GM12865 (cell line): ENCODE data around the gene SDHD.
A peak's percentile ranks its signal among the peaks of the same experiment; 100 is the strongest.

Experiments
- DNase-seq: peaks from one replicate; pipeline ENCODE4 v3.0.0; 2010; ENCODE audit warnings: low read depth
- H3K4me3 ChIP-seq: 2 replicates; pipeline ENCODE4 v1.5.1; 2011; ENCODE audit warnings: mild to moderate bottlenecking, low read depth, low read length, control low read depth
- TF ChIP-seq, protein P1 (sequence below): IDR thresholded peaks from 2 replicates; pipeline ENCODE4 v1.5.1; 2011; ENCODE audit warnings: low read length, control low read depth, low read depth, inconsistent platforms; ENCODE audit not compliant: insufficient read depth; ENCODE audit errors: missing control alignments

SDHD gene

DNA sequence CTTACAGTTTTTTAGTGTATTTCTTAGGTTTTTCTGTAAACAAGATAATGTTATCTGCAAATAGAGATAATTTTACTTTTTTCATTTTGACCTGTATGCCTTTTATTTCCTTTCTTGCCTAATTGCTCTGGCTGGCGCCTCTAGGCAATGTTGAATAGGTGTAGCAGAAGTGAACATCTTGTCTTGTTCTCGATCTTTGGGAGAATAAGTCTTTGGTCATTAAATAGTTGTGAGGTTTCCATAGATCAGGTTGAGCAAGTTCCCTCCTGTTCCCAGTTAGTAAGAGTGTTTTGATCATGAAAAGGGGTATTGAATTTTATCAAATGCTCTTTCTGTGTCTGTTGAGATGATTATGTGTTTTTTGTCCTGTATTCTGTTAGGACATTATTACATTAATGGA, 36.9 kb upstream of the SDHD start:
- no peak for DNase-seq
- TF ChIP-seq, protein P1, sequence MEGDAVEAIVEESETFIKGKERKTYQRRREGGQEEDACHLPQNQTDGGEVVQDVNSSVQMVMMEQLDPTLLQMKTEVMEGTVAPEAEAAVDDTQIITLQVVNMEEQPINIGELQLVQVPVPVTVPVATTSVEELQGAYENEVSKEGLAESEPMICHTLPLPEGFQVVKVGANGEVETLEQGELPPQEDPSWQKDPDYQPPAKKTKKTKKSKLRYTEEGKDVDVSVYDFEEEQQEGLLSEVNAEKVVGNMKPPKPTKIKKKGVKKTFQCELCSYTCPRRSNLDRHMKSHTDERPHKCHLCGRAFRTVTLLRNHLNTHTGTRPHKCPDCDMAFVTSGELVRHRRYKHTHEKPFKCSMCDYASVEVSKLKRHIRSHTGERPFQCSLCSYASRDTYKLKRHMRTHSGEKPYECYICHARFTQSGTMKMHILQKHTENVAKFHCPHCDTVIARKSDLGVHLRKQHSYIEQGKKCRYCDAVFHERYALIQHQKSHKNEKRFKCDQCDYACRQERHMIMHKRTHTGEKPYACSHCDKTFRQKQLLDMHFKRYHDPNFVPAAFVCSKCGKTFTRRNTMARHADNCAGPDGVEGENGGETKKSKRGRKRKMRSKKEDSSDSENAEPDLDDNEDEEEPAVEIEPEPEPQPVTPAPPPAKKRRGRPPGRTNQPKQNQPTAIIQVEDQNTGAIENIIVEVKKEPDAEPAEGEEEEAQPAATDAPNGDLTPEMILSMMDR, result no peak
- H3K4me3 ChIP-seq, result no peak overlapping the region

DNA sequence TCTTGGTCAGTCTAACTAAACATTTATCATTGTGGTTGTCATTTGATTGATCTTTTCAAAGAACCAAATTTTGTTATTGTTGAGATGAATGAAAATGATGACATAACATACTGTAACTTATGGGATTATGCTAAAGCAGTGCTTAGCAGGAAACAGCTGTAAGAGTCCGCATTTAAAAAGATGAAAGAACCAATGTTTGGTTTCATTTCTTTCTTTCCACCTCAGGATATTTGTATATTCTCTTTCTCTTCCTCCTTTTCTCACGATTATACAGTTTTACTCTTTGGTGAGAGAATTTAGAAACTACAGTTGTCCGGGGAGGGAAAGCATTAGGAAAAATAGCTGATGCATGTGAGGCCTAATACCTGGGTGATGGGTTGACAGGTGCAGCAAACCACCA, 36.0 kb upstream of the SDHD start:
- no peak overlapping the region for H3K4me3 ChIP-seq
- peak; percentile 36 for DNase-seq
- TF ChIP-seq, protein P1, result no peak

DNA sequence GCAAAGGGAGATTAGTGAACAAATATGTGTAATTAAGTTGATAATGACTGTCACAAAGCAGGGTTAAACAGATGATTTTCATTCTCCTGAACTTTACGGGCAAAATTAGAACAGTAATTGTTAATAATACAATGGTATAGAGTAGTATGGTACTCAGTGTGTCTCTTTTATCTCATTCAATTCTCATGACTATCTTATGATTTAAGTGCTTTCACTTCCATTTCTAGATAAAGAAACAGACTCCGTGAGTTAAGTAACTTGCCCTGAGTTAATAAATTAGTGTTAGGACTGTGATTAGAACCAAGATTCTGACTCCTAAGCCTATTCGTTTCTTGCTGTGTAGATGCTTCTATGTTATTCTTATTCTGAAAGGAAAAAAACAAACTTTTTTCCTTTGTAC, 34.9 kb upstream of the SDHD start:
- no peak for DNase-seq

DNA sequence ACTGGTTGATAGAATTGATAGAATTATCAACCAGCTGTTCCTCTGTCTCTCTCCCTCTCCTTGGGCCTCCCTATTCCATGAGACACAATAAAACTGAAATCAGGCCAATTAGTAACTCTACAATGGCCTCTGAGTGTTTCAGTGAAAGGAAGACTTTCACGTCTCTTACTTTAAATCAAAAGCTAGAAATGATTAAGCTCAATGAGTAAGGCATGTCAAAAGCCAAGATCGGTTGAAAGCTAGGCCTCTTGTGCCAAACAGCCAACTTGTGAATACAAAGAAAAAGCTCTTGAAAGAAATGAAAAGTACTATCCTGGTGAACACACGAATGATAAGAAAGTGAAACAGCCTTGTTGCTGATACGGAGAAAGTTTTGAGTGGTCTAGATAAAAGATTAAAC, 29.5 kb upstream of the SDHD start:
- DNase-seq, result peak; percentile 21
- H3K4me3 ChIP-seq, result no peak overlapping the region
- TF ChIP-seq, protein P1, result no peak

More for the DNA sequence above, 34.9 kb upstream of the SDHD start:
- TF ChIP-seq, protein P1, result no peak
- no peak overlapping the region for H3K4me3 ChIP-seq

DNA sequence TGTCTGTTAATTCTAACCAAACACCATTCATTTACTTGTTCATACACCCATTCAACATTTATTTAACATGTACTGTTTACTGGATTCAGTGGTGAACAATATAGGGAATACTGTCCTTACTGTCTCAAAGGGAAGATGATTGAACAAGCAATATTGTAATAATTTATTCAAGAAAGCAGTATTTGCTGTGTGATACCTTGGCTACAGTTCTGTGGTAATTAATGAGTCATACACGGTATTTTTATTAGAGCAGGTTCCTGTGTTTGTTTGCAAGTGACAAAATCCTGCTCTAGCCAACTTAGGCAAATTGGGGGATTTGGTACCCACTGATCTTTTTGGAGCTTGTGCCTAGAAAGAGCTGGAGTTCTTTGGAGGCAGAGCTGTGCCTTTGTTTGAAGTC, 28.6 kb upstream of the SDHD start:
- TF ChIP-seq, protein P1, result no peak
- no peak for DNase-seq
- no peak overlapping the region for H3K4me3 ChIP-seq

DNA sequence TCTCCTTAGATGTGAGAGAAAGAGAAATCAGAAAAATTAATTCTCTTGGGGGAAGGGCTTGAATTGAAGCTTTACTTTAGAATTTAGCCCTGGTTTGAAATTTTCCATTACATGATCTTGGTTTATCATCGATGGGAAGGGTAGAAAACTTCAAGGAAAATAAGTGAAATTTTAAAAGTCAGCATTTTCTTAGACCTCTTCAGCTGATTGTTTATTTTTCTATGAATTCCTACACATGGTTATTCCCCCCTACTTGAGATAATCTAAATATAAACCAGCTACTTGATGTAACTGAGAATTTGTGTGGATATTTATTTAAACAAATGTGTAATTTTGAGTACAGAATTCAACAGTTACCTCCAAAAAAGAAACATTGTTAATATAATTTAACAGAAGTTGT, 23.8 kb upstream of the SDHD start:
- TF ChIP-seq, protein P1, result no peak
- no peak overlapping the region for H3K4me3 ChIP-seq

More for the DNA sequence above, 23.8 kb upstream of the SDHD start:
- DNase-seq, result no peak
